Measurements from ENCODE around the gene MADD. TPM values are rescaled to one million over a fixed set of nuclear protein-coding genes. Genes with fewer than 3 reads are reported as not detected.

MADD gene
- total and polyA plus RNA-seq, 2 donors (not counting 1 experiment from before 2014, with no cell fraction given): 7.0 to 15.4 TPM

GRCh38 chr11:47342036-47342803 lies 72.3 kb downstream of the MADD start:
- H3K36me3 ChIP-seq (ENCODE audit: control insufficient read depth, insufficient read depth, low read length): no peaks in the 10 kb centered on the region

GRCh38 chr11:47342854-47343253 lies 72.9 kb downstream of the MADD start:
- TF ChIP-seq, protein P1, sequence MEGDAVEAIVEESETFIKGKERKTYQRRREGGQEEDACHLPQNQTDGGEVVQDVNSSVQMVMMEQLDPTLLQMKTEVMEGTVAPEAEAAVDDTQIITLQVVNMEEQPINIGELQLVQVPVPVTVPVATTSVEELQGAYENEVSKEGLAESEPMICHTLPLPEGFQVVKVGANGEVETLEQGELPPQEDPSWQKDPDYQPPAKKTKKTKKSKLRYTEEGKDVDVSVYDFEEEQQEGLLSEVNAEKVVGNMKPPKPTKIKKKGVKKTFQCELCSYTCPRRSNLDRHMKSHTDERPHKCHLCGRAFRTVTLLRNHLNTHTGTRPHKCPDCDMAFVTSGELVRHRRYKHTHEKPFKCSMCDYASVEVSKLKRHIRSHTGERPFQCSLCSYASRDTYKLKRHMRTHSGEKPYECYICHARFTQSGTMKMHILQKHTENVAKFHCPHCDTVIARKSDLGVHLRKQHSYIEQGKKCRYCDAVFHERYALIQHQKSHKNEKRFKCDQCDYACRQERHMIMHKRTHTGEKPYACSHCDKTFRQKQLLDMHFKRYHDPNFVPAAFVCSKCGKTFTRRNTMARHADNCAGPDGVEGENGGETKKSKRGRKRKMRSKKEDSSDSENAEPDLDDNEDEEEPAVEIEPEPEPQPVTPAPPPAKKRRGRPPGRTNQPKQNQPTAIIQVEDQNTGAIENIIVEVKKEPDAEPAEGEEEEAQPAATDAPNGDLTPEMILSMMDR (conservative IDR thresholded peaks at IDR 0.05 in 1 of 2, IDR thresholded peaks at IDR 0.05 in 1 of 2; ENCODE audit: low read depth in 1 of 2, low read length in 2 of 2): no peak
- no peak for TF ChIP-seq EZH2 (IDR thresholded peaks at IDR 0.05; ENCODE audit: low read length, missing control alignments)
- Histone ChIP-seq H3K9me3 (ENCODE audit: control insufficient read depth, insufficient read depth, low read depth, low read length) (no peaks in the 10 kb centered on the region), H3K4me3 (replicated peaks in 1 of 4; ENCODE audit: control extremely low read depth in 1 of 4, insufficient read depth in 1 of 4, low read depth in 3 of 4, low read length in 4 of 4) (no peak overlapping the region), H3K27ac (ENCODE audit: insufficient read depth, low read length) (no peak overlapping the region), H3K9ac (ENCODE audit: insufficient read depth, low read length) (no peak overlapping the region), H3K4me1 (ENCODE audit: control insufficient read depth, extremely low read depth, insufficient read depth, low read length) (no peaks in the 10 kb centered on the region), H3K79me2 (ENCODE audit: control insufficient read depth, insufficient read depth, low read length) (no peaks in the 10 kb centered on the region), H3K4me2 (ENCODE audit: extremely low read depth, insufficient read depth, low read length) (no peak overlapping the region), H3K36me3 (ENCODE audit: control insufficient read depth, insufficient read depth, low read length) (no peaks in the 10 kb centered on the region), H4K20me1 (ENCODE audit: control insufficient read depth, extremely low read depth, insufficient read depth, low read length) (no peaks in the 10 kb centered on the region), H2AFZ (ENCODE audit: low read length) (no peak overlapping the region), H3K27me3 (ENCODE audit: control insufficient read depth, insufficient read depth, low read length) (peaks cover 7% of the 10 kb centered on the region)
- DNase-seq (ENCODE audit: low read depth in 2 of 2): no peak

More at GRCh38 chr11:47342036-47342803, 72.3 kb downstream of the MADD start:
- Histone ChIP-seq H3K4me3 (replicated peaks in 1 of 4; ENCODE audit: control extremely low read depth in 1 of 4, insufficient read depth in 1 of 4, low read depth in 3 of 4, low read length in 4 of 4) (no peak overlapping the region), H3K79me2 (ENCODE audit: control insufficient read depth, insufficient read depth, low read length) (no peaks in the 10 kb centered on the region), H3K4me1 (ENCODE audit: control insufficient read depth, extremely low read depth, insufficient read depth, low read length) (no peaks in the 10 kb centered on the region), H3K4me2 (ENCODE audit: extremely low read depth, insufficient read depth, low read length) (no peak overlapping the region), H2AFZ (ENCODE audit: low read length) (no peak overlapping the region), H3K27me3 (ENCODE audit: control insufficient read depth, insufficient read depth, low read length) (peaks cover 7% of the 10 kb centered on the region), H3K9me3 (ENCODE audit: control insufficient read depth, insufficient read depth, low read depth, low read length) (no peaks in the 10 kb centered on the region), H3K27ac (ENCODE audit: insufficient read depth, low read length) (no peak overlapping the region), H3K9ac (ENCODE audit: insufficient read depth, low read length) (no peak overlapping the region), H4K20me1 (ENCODE audit: control insufficient read depth, extremely low read depth, insufficient read depth, low read length) (no peaks in the 10 kb centered on the region)
- DNase-seq (ENCODE audit: low read depth in 2 of 2): no peak
- TF ChIP-seq EZH2 (IDR thresholded peaks at IDR 0.05; ENCODE audit: low read length, missing control alignments): no peak
- TF ChIP-seq, protein P1 (conservative IDR thresholded peaks at IDR 0.05 in 1 of 2, IDR thresholded peaks at IDR 0.05 in 1 of 2; ENCODE audit: low read depth in 1 of 2, low read length in 2 of 2): no peak

- no peak overlapping the region for H3K27ac ChIP-seq (ENCODE audit: insufficient read depth, low read length)
- no peak overlapping the region for H3K9ac ChIP-seq (ENCODE audit: insufficient read depth, low read length)
- no peaks in the 10 kb centered on the region for H3K36me3 ChIP-seq (ENCODE audit: control insufficient read depth, insufficient read depth, low read length)
- TF ChIP-seq, protein P1 (conservative IDR thresholded peaks at IDR 0.05 in 1 of 2, IDR thresholded peaks at IDR 0.05 in 1 of 2; ENCODE audit: low read depth in 1 of 2, low read length in 2 of 2): no peak
- no peak for TF ChIP-seq EZH2 (IDR thresholded peaks at IDR 0.05; ENCODE audit: low read length, missing control alignments)
- H3K4me2 ChIP-seq (ENCODE audit: extremely low read depth, insufficient read depth, low read length): no peak overlapping the region
- peaks cover 7% of the 10 kb centered on the region for H3K27me3 ChIP-seq (ENCODE audit: control insufficient read depth, insufficient read depth, low read length)
- no peaks in the 10 kb centered on the region for H4K20me1 ChIP-seq (ENCODE audit: control insufficient read depth, extremely low read depth, insufficient read depth, low read length)
- no peak overlapping the region for H3K4me3 ChIP-seq (replicated peaks in 1 of 4; ENCODE audit: control extremely low read depth in 1 of 4, insufficient read depth in 1 of 4, low read depth in 3 of 4, low read length in 4 of 4)
- no peak overlapping the region for H2AFZ ChIP-seq (ENCODE audit: low read length)
- H3K4me1 ChIP-seq (ENCODE audit: control insufficient read depth, extremely low read depth, insufficient read depth, low read length): no peaks in the 10 kb centered on the region
- H3K79me2 ChIP-seq (ENCODE audit: control insufficient read depth, insufficient read depth, low read length): no peaks in the 10 kb centered on the region
- DNase-seq (ENCODE audit: low read depth in 2 of 2): no peak
- H3K9me3 ChIP-seq (ENCODE audit: control insufficient read depth, insufficient read depth, low read depth, low read length): no peaks in the 10 kb centered on the region
These were observed 76.1 kb downstream of the MADD start for GRCh38 chr11:47345890-47346563.
